Mucosa of descending colon (tissue), 3 donors: Measurements from ENCODE around the gene OSBPL1A. TPM values are rescaled to one million over a fixed set of nuclear protein-coding genes. Genes with fewer than 3 reads are reported as not detected.

Experiments used
- ATAC-seq: fragments of 200-7000 bp; cut with Tn5 transposase; one replicate; pipeline ENCODE4 v1.9.1; 2020; ENCODE audit warnings: mild to moderate bottlenecking, moderate library complexity
- DNase-seq, 3 donors: peaks; one replicate each; pipeline ENCODE4 v3.0.0-alpha.2; 2020
- H3K36me3 ChIP-seq: fragments of 200-600 bp; one replicate; pipeline ENCODE4 v1.8.0; 2021; ENCODE audit warnings: low read depth, mild to moderate bottlenecking
- H3K4me1 ChIP-seq: fragments of 200-600 bp; one replicate; pipeline ENCODE4 v1.8.0; 2021; ENCODE audit warnings: low read depth, mild to moderate bottlenecking
- H3K4me3 ChIP-seq: fragments of 200-600 bp; one replicate; pipeline ENCODE4 v1.8.0; 2021; ENCODE audit warnings: mild to moderate bottlenecking
- H3K9me3 ChIP-seq: fragments of 200-600 bp; one replicate; pipeline ENCODE4 v1.8.0; 2021; ENCODE audit warnings: mild to moderate bottlenecking
- intact Hi-C, 2 donors: fragments of 100-400 bp; cut with DNase I in 1 of 2; cut with micrococcal nuclease in 1 of 2; formaldehyde crosslinking; loops; one replicate each; pipeline versions ENCODE4 v1.11.0 to v1.11.1; 2022; cut with DNase I, micrococcal nuclease
- total RNA-seq, 3 donors: library from RNA; stranded (reverse); fragmentation: NEBNext Ultra II Directional in 2 of 3; extraction: Animal tissue kit (Norgen Biotek cat#: 25700) in 2 of 3; gene quantifications; one replicate each; pipeline versions ENCODE4 v1.2.1 to v1.2.4, GENCODE V29; 2021 to 2023
- TF ChIP-seq, protein P1 (sequence below): fragments of 200-600 bp; IDR thresholded peaks from one replicate; pipeline ENCODE4 v1.8.0; 2022; ENCODE audit warnings: antibody characterized with exemption, mild to moderate bottlenecking
- donor health status: DM: no; HTN: no; CAD: no; lungs with moderate emphysema.
- donor health status: DM: no; HTN: no; CAD: no.
- donor health status: DM: no; HTN: yes; CAD: no.

The OSBPL1A gene
- total RNA-seq, 3 donors from 2014 or later, result 32.5 to 77.5 (median 69.8) TPM

GRCh38 chr18:24239341-24239740 is 158.3 kb downstream of the OSBPL1A start:
- intact Hi-C loops, result no loop called here
- Histone ChIP-seq H3K9me3 (no peaks in the 10 kb centered on the region), H3K4me1 (no peaks in the 10 kb centered on the region), H3K4me3 (no peak overlapping the region), H3K36me3 (no peaks in the 10 kb centered on the region)
- TF ChIP-seq, protein P1, sequence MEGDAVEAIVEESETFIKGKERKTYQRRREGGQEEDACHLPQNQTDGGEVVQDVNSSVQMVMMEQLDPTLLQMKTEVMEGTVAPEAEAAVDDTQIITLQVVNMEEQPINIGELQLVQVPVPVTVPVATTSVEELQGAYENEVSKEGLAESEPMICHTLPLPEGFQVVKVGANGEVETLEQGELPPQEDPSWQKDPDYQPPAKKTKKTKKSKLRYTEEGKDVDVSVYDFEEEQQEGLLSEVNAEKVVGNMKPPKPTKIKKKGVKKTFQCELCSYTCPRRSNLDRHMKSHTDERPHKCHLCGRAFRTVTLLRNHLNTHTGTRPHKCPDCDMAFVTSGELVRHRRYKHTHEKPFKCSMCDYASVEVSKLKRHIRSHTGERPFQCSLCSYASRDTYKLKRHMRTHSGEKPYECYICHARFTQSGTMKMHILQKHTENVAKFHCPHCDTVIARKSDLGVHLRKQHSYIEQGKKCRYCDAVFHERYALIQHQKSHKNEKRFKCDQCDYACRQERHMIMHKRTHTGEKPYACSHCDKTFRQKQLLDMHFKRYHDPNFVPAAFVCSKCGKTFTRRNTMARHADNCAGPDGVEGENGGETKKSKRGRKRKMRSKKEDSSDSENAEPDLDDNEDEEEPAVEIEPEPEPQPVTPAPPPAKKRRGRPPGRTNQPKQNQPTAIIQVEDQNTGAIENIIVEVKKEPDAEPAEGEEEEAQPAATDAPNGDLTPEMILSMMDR, result no peak
- ATAC-seq (no peak), DNase-seq (no peak)

- ATAC-seq (no peak), DNase-seq (no peak)
- no peak overlapping the region for H3K4me3 ChIP-seq
- no peaks in the 10 kb centered on the region for H3K36me3 ChIP-seq
- H3K9me3 ChIP-seq, result no peaks in the 10 kb centered on the region
- no peaks in the 10 kb centered on the region for H3K4me1 ChIP-seq
- intact Hi-C loops, result no loop called here
- TF ChIP-seq, protein P1, result no peak
These were observed 159.2 kb downstream of the OSBPL1A start for GRCh38 chr18:24238387-24238786.

- ATAC-seq, result no peak
- no peak for DNase-seq
- Histone ChIP-seq H3K4me1 (no peaks in the 10 kb centered on the region), H3K4me3 (no peak overlapping the region), H3K36me3 (no peaks in the 10 kb centered on the region), H3K9me3 (no peaks in the 10 kb centered on the region)
- TF ChIP-seq, protein P1, result no peak
- intact Hi-C loops, result no loop called here
These were observed 162.7 kb downstream of the OSBPL1A start for GRCh38 chr18:24234850-24235418.

- no peak for ATAC-seq
- no peak for DNase-seq
- Histone ChIP-seq H3K4me3 (no peak overlapping the region), H3K36me3 (no peaks in the 10 kb centered on the region), H3K4me1 (peaks cover 2% of the 10 kb centered on the region), H3K9me3 (no peaks in the 10 kb centered on the region)
- TF ChIP-seq, protein P1, result no peak
- intact Hi-C loops, result no loop called here
These were observed 163.3 kb downstream of the OSBPL1A start for GRCh38 chr18:24234330-24234729.

- H3K4me3 ChIP-seq, result no peak overlapping the region
- no peaks in the 10 kb centered on the region for H3K36me3 ChIP-seq
- intact Hi-C loops, result no loop called here
- H3K4me1 ChIP-seq, result peaks cover 10% of the 10 kb centered on the region
- no peaks in the 10 kb centered on the region for H3K9me3 ChIP-seq
- no peak for DNase-seq
- ATAC-seq, result no peak
- TF ChIP-seq, protein P1, result no peak
These were observed 164.8 kb downstream of the OSBPL1A start for GRCh38 chr18:24232800-24233199.
